ENCODE measurements around the gene CES2. TPM values are rescaled to one million over a fixed set of nuclear protein-coding genes. Genes with fewer than 3 reads are reported as not detected.

The CES2 gene
- total RNA-seq, 3 donors from 2014 or later: 180 to 566 (median 456) TPM

DNA sequence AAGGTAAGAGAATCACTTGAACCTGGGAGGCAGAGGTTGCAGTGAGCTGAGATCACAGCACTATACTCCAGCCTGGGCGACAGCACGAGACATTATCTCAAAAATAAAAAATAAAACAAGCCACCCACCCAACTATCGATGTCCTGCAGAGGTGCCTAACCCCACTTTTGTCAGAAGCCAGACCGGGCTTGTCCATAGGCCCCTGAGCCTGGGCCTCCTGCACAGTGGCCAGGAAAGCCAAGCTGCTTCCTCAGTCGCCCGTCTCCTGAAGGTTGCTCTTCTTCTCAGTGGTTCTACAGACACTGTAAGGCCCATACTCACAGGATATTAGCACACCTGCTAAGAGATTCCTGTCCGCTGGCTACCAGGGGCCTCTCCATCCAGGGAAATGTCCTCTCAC is 11.2 kb downstream of the CES2 start:
- H3K4me1 ChIP-seq (ENCODE audit: low read depth): peaks cover 15% of the 10 kb centered on the region
- no peak for ATAC-seq
- no peak overlapping the region for H3K4me3 ChIP-seq
- intact Hi-C loops (cut with DNase I, micrococcal nuclease): no loop called here
- peak in 1 of 3 donors; percentile 38 for DNase-seq
- TF ChIP-seq, protein P1, sequence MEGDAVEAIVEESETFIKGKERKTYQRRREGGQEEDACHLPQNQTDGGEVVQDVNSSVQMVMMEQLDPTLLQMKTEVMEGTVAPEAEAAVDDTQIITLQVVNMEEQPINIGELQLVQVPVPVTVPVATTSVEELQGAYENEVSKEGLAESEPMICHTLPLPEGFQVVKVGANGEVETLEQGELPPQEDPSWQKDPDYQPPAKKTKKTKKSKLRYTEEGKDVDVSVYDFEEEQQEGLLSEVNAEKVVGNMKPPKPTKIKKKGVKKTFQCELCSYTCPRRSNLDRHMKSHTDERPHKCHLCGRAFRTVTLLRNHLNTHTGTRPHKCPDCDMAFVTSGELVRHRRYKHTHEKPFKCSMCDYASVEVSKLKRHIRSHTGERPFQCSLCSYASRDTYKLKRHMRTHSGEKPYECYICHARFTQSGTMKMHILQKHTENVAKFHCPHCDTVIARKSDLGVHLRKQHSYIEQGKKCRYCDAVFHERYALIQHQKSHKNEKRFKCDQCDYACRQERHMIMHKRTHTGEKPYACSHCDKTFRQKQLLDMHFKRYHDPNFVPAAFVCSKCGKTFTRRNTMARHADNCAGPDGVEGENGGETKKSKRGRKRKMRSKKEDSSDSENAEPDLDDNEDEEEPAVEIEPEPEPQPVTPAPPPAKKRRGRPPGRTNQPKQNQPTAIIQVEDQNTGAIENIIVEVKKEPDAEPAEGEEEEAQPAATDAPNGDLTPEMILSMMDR (IDR thresholded peaks at IDR 0.05): no peak
- H3K36me3 ChIP-seq (ENCODE audit: low read depth): peaks cover 1% of the 10 kb centered on the region
- no peaks in the 10 kb centered on the region for H3K9me3 ChIP-seq

DNA sequence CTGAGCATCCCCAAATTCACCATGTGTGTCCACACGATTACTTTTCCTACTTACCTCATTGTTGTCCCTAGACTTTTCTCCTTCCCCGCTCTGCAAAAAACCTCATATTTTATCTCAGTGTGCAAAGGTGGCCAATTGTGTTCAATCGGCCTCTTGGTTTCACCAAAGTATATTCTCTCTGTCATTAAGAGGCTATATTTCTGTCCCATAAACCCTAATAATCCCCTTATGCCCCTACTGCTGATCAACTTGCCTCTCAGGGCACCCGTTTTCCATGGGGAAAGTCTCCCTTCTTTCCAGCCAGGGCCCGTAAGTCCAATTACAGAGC is 11.6 kb downstream of the CES2 start:
- peaks cover 15% of the 10 kb centered on the region for H3K4me1 ChIP-seq (ENCODE audit: low read depth)
- TF ChIP-seq, protein P1 (IDR thresholded peaks at IDR 0.05): no peak
- no peaks in the 10 kb centered on the region for H3K9me3 ChIP-seq
- intact Hi-C loops (cut with DNase I, micrococcal nuclease): no loop called here
- no peaks in the 10 kb centered on the region for H3K36me3 ChIP-seq (ENCODE audit: low read depth)
- ATAC-seq: no peak
- DNase-seq: no peak
- H3K4me3 ChIP-seq: no peak overlapping the region

DNA sequence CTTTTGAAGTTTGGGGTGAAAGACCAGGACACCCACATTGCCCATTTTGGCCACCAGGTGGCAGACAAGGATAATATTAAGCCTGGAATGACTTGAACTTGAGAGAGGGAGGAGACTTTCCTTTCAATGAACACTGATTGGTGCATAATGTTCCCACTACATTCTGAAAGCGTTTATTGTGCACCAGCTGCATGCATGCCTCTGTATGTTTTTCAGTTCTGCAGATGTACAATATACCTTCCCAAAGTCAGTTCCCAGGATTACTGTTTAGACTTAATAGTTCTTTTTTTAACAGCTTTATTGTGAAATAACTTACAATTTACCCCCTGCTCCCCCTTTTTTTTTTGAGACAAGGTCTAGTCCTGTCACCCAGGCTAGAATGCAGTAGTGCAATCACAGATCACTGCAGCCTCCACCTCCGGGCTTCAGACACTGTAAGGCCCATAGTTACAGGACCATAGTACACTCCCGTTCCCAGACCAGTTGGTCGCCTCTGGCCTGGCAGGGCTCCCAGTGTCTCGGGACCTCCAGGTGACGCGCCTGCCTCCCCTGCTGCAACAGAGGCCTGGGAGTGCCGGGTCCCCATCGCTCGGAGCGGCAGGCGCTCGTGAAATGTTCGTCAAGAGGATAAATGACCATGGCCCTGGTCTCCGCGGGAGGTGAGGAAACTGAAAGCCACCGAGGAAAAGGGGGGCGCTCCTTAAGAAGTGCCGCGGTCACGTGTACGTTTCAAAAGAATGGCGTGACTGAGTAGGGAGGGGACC is 12.2 kb downstream of the CES2 start:
- H3K4me3 ChIP-seq: no peak overlapping the region
- intact Hi-C loops (cut with DNase I, micrococcal nuclease): no loop called here
- H3K4me1 ChIP-seq (ENCODE audit: low read depth): peaks cover 15% of the 10 kb centered on the region
- no peaks in the 10 kb centered on the region for H3K9me3 ChIP-seq
- ATAC-seq: peak; percentile 87
- DNase-seq: peak; percentile 73 to 97 (median 84)
- no peaks in the 10 kb centered on the region for H3K36me3 ChIP-seq (ENCODE audit: low read depth)
- TF ChIP-seq, protein P1 (IDR thresholded peaks at IDR 0.05): peak; percentile 71

DNA sequence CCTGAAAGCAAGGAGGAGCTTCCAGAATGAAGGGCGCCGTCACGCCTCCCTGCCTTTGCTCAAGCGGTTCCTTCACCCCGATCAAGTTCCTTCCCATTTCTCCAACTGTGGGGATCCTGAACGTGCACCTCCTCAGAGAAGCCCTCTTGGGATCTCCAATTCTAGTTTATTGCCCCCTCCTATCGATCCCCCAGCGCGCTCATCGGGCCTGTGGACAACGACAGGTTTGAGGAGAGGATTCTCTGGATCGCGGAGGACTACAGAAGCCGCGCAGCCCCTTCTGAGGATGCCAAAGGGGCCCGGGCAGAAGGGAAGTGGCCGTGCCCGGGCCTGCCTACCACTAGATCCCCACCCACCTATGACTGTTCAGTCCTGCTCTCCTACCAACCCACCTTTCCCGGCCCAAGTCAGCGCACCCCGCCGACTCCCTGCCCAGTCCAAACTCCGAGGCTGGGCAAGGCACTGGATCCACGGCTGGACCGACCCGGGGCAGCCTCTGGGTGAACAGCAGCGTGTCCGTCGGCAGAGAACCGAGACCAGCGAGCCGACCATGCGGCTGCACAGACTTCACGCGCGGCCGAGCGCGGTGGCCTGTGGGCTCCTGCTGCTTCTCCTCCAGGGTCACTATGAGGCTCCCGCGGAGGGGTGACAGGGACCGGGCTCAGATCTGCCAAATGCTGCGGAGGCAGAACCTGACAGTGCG is 13.0 kb downstream of the CES2 start:
- no peaks in the 10 kb centered on the region for H3K36me3 ChIP-seq (ENCODE audit: low read depth)
- peak; percentile 48 for ATAC-seq
- intact Hi-C loops (cut with DNase I, micrococcal nuclease): no loop called here
- TF ChIP-seq, protein P1 (IDR thresholded peaks at IDR 0.05): no peak
- peaks cover 16% of the 10 kb centered on the region for H3K4me1 ChIP-seq (ENCODE audit: low read depth)
- H3K9me3 ChIP-seq: no peaks in the 10 kb centered on the region
- no peak overlapping the region for H3K4me3 ChIP-seq
- DNase-seq: peak in 2 of 3 donors; percentile 60 to 67

DNA sequence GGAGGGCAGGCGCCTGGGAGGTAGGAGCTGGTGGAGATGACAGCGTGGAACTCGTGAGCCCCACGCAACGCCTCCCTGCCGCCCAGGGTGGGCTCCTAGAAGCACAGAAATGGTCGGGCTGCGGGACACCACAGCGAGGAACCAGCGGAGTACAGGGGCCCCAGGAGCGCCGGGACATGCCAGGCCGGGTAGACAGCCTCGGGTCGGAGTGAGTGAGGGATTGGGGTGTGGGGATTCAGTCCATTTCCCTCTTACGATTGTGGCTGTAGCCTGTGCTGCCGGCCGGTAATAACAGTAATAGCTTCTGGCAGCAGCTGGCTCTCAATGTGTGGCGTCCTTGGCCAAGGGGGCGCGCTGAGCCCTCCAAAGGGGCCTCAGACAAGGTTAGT is 13.5 kb downstream of the CES2 start:
- Histone ChIP-seq H3K36me3 (ENCODE audit: low read depth) (no peaks in the 10 kb centered on the region), H3K9me3 (no peaks in the 10 kb centered on the region), H3K4me3 (no peak overlapping the region), H3K4me1 (ENCODE audit: low read depth) (peaks cover 21% of the 10 kb centered on the region)
- no peak for ATAC-seq
- intact Hi-C loops (cut with DNase I, micrococcal nuclease): no loop called here
- TF ChIP-seq, protein P1 (IDR thresholded peaks at IDR 0.05): no peak
- no peak for DNase-seq

Measured in mucosa of descending colon (tissue), 3 donors.